MG63 (cell line): ENCODE results near the gene TNFRSF12A. TPM values are rescaled to one million over a fixed set of nuclear protein-coding genes. Genes with fewer than 3 reads are reported as not detected.

Experiments used
- DNase-seq: peaks from one replicate; pipeline ENCODE4 v3.0.0-alpha.2; 2020
- H3K27me3 ChIP-seq: fragments of 250-450 bp; sonication (Bioruptor Pico); 2 replicates; pipeline ENCODE4 v1.5.1; 2020; ENCODE audit warnings: mild to moderate bottlenecking, moderate library complexity
- H3K36me3 ChIP-seq: fragments of 250-450 bp; sonication (Bioruptor Pico); 2 replicates; pipeline ENCODE4 v1.5.1; 2020; ENCODE audit warnings: mild to moderate bottlenecking, moderate library complexity
- H3K4me3 ChIP-seq: fragments of 250-450 bp; sonication (Bioruptor Pico); 2 replicates; pipeline ENCODE4 v1.5.1; 2020; ENCODE audit warnings: mild to moderate bottlenecking, moderate library complexity
- H3K9me3 ChIP-seq: fragments of 250-450 bp; sonication (Bioruptor Pico); 2 replicates; pipeline ENCODE4 v1.5.1; 2020; ENCODE audit warnings: mild to moderate bottlenecking, moderate library complexity
- total RNA-seq: library from RNA; depleted of rRNA; stranded (reverse); fragments of >200 nt; shearing (Covaris generic); gene quantifications from 2 replicates; pipeline ENCODE4 v1.2.3, GENCODE V29; 2014; ENCODE audit warnings: low replicate concordance

Gene TNFRSF12A
- total RNA-seq, 1 experiment from 2014 or later, result 541 TPM

- no peak for DNase-seq
Observed at GRCh38 chr16:2981899-2982250, 38.3 kb upstream of the TNFRSF12A start.

GRCh38 chr16:2982402-2982801 lies 37.8 kb upstream of the TNFRSF12A start:
- Histone ChIP-seq H3K36me3 (peaks cover 21% of the 10 kb centered on the region), H3K27me3 (no peaks in the 10 kb centered on the region), H3K4me3 (no peak overlapping the region), H3K9me3 (no peaks in the 10 kb centered on the region)
- DNase-seq, result no peak

More at GRCh38 chr16:2981899-2982250, 38.3 kb upstream of the TNFRSF12A start:
- no peak overlapping the region for H3K4me3 ChIP-seq
- H3K36me3 ChIP-seq, result peaks cover 27% of the 10 kb centered on the region
- H3K9me3 ChIP-seq, result no peaks in the 10 kb centered on the region
- H3K27me3 ChIP-seq, result no peaks in the 10 kb centered on the region

DNA sequence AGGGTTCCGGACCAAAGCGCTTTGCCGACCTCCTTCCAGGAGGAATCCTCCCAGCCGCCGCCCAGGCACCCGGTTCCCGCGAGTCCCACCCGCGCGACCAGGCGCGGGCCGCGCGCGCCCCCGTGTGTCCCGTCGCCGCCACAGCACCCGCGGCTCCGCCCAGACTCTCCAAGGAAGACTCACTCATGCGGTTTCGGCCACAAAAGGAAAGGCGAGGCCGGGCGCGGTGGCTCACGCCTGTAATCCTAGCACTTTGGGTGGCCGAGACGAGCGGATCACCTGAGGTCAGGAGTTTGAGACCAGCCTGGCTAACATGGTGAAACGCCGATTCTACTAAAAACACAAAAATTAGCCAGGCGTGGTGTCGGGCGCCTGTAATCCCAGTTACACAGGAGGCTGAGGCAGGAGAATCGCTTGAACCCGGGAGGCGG lies 36.4 kb upstream of the TNFRSF12A start:
- Histone ChIP-seq H3K36me3 (peaks cover 9% of the 10 kb centered on the region), H3K4me3 (peak overlapping the region; percentile 25; the same call in 1 of the 2 replicates), H3K9me3 (no peaks in the 10 kb centered on the region), H3K27me3 (no peaks in the 10 kb centered on the region)
- peak; percentile 87 for DNase-seq

DNA sequence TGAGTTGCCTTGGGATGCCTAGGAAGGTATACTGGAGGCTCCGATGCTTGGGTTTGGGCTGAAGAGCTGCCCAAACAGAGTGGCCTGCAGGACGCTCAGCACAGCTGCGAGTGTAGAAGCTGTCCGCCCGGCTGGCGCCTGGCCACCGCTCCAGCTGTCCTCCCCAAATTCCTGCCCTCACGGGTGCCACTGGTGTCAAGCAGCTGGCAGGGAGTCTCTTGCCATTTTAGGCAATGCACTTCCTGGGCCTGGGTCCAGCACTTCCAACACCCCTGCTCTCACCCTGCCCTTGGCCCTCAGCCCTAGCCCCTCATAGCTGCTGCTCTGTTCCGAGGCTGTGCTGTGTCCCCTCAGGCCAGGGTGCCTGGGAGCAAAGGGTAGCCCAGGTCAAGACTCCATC lies 34.7 kb upstream of the TNFRSF12A start:
- Histone ChIP-seq H3K27me3 (no peaks in the 10 kb centered on the region), H3K36me3 (no peaks in the 10 kb centered on the region), H3K4me3 (no peak overlapping the region), H3K9me3 (no peaks in the 10 kb centered on the region)
- DNase-seq, result no peak

DNA sequence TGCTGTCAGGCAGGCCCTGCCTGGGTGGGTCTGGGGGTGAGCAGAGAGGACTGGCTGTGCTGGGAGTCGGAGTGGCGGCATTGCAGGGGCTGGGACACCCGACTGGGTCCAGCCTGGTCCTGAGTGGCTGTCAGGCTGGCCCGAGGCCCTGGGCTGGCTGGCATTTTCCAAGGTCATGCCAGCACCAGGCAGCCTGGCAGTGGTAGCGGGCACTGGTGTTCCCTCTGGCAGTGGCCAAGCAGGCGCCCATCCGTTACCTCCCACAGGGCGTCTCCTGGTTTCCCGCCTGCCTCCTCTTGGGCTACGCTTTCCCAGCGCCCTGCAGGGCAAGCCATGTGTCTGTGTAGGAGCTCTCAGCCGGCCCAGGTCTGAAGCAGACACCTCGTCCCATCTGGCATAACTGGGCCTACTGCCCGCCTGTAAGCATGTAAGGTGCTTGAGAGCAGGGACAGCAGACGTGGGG lies 34.2 kb upstream of the TNFRSF12A start:
- Histone ChIP-seq H3K4me3 (no peak overlapping the region), H3K27me3 (no peaks in the 10 kb centered on the region), H3K36me3 (no peaks in the 10 kb centered on the region), H3K9me3 (no peaks in the 10 kb centered on the region)
- DNase-seq, result no peak

GRCh38 chr16:2986623-2987188 lies 33.5 kb upstream of the TNFRSF12A start:
- Histone ChIP-seq H3K4me3 (no peak overlapping the region), H3K9me3 (no peaks in the 10 kb centered on the region), H3K36me3 (no peaks in the 10 kb centered on the region), H3K27me3 (no peaks in the 10 kb centered on the region)
- DNase-seq, result no peak

- no peak overlapping the region for H3K4me3 ChIP-seq
- no peak for DNase-seq
- H3K36me3 ChIP-seq, result no peaks in the 10 kb centered on the region
- H3K9me3 ChIP-seq, result no peaks in the 10 kb centered on the region
- H3K27me3 ChIP-seq, result no peaks in the 10 kb centered on the region
Observed at GRCh38 chr16:2987286-2987685, 32.9 kb upstream of the TNFRSF12A start.

GRCh38 chr16:2987833-2988232 lies 32.3 kb upstream of the TNFRSF12A start:
- Histone ChIP-seq H3K36me3 (no peaks in the 10 kb centered on the region), H3K9me3 (no peaks in the 10 kb centered on the region), H3K4me3 (no peak overlapping the region), H3K27me3 (no peaks in the 10 kb centered on the region)
- peak; percentile 76 for DNase-seq

DNA sequence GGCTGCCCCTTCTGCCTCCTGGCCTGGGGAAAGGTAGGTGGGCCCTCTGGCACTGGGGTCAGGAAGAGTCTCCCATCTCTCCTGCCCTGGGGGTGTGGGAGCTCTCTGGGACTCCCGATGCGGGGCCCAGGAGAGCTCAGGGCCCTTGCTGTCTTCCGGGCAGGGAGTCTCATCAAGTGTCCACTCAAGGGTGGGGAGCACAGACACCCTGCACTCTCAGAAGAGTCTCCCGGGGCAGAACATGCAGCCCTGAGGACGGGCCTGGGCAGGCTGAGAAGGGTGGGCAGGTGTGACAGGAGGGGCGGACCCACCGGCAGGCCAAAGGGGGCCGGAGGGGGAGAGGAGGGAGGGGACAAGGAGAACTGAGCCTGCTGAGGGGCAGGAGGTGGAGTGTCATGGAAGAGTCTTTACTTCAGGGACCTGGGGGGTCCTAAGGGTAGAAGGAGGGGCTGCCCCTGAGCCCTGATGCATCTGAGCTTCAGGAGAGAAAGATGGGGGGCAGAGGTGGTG lies 31.5 kb upstream of the TNFRSF12A start:
- Histone ChIP-seq H3K36me3 (no peaks in the 10 kb centered on the region), H3K27me3 (no peaks in the 10 kb centered on the region), H3K9me3 (no peaks in the 10 kb centered on the region), H3K4me3 (no peak overlapping the region)
- DNase-seq, result no peak

- Histone ChIP-seq H3K4me3 (no peak overlapping the region), H3K36me3 (no peaks in the 10 kb centered on the region), H3K27me3 (no peaks in the 10 kb centered on the region), H3K9me3 (no peaks in the 10 kb centered on the region)
- DNase-seq, result no peak
Observed at GRCh38 chr16:2990891-2991290, 29.3 kb upstream of the TNFRSF12A start.

DNA sequence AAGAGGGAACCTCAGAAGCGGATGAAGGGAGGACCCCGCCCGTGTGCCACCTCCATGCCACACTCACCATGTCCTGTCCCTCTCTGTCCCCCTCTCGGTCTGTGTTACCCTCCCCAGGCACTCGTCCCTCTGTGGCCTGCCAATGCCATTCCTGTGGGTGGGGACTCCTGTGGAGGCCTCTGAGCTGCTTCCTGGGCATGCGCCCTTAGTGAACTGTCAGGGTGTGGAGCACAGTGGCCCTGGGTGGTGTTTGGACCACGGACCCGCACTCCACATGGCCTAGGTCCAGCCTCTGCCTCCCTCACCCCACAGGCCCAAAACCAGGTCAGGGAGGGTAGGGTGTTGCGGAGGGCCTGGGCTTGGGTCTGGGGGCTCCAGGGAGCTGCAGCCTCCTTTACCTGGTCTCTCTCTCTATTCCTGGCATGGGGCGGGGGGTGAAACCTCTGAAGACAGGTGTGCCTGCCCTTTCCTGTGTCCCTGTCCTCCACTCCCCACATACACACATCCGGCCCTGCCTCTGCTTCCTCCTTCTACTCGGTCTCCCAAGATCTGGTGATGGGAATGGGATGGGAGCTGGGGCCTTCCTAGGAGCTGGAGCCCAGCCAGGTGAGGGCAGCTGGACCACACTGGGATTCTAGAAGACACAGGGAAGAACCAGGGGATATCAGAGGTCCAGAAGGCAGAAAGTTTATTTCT lies 28.5 kb upstream of the TNFRSF12A start:
- no peak for DNase-seq
- H3K27me3 ChIP-seq, result no peaks in the 10 kb centered on the region
- H3K9me3 ChIP-seq, result no peaks in the 10 kb centered on the region
- H3K36me3 ChIP-seq, result no peaks in the 10 kb centered on the region
- no peak overlapping the region for H3K4me3 ChIP-seq

DNA sequence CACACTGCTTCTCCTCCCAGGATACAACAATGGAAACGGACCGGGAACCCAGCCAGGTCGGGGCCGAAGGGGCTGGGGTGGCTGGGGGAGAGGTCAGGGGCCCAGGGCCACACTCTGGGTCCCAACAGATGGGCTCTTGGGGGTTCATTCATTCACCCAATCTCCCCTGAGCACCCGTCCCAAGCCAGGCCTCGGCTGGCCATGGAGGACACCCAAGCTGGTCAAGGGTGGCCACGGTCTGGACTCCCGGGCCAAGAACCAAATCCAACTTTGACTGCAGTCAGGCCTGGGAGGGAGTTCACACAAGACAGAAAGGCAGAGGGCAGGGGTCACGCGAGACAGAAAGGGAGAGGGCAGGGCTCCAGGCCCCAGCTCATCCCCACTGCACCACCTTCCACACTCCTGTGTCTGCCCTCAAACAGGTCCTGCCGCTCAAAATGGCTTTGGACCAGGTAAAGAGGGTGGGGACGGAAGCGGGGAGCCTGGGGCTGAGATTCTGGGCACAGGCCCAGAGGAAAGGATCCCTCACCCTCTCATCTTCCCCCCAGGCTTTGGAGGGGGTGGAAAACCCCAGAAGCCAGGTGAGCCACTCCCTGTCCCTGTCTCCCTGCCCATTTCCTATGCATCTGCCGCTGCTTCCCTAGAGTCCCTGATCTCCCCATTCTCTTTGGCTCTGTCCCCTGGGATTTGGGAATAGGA lies 27.6 kb upstream of the TNFRSF12A start:
- H3K4me3 ChIP-seq, result no peak overlapping the region
- no peaks in the 10 kb centered on the region for H3K36me3 ChIP-seq
- H3K9me3 ChIP-seq, result no peaks in the 10 kb centered on the region
- DNase-seq, result no peak
- no peaks in the 10 kb centered on the region for H3K27me3 ChIP-seq

- Histone ChIP-seq H3K4me3 (no peak overlapping the region), H3K27me3 (no peaks in the 10 kb centered on the region), H3K36me3 (0 out of 2 replicates have a peak, but pooled peaks cover 3% of the 10 kb centered on the region), H3K9me3 (no peaks in the 10 kb centered on the region)
- DNase-seq, result no peak
Observed at GRCh38 chr16:2996298-2996697, 23.9 kb upstream of the TNFRSF12A start.

GRCh38 chr16:2999929-3000328 lies 20.2 kb upstream of the TNFRSF12A start:
- no peak for DNase-seq

GRCh38 chr16:3000540-3000939 lies 19.6 kb upstream of the TNFRSF12A start:
- Histone ChIP-seq H3K27me3 (no peaks in the 10 kb centered on the region), H3K4me3 (no peak overlapping the region), H3K36me3 (peaks cover 12% of the 10 kb centered on the region), H3K9me3 (no peaks in the 10 kb centered on the region)
- DNase-seq, result no peak

More at GRCh38 chr16:2999929-3000328, 20.2 kb upstream of the TNFRSF12A start:
- no peaks in the 10 kb centered on the region for H3K27me3 ChIP-seq
- no peak overlapping the region for H3K4me3 ChIP-seq
- H3K36me3 ChIP-seq, result peaks cover 12% of the 10 kb centered on the region
- no peaks in the 10 kb centered on the region for H3K9me3 ChIP-seq

DNA sequence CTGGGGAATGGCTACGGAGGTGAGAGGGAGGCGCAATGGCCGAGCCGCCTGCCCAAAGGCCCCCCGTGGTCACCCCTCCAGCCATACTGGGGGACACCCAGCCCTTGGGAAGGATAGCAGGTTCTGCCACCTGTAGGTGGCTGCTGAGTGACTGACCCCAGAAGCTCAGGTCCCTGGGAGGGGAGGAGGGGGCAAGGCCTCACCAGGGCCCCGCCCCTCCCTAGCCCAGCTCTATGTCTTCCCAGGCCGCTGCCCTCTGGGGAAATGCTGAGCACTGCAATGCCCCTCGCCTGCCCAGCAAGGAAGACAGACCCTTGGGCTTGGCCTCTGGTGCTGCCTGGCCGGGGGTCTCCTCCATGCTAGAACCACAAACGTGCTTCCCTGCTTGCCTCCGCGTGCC lies 18.9 kb upstream of the TNFRSF12A start:
- Histone ChIP-seq H3K9me3 (no peaks in the 10 kb centered on the region), H3K36me3 (peaks cover 12% of the 10 kb centered on the region), H3K4me3 (no peak overlapping the region), H3K27me3 (no peaks in the 10 kb centered on the region)
- DNase-seq, result no peak

- peak overlapping the region; percentile 33 for H3K4me3 ChIP-seq
- peaks cover 21% of the 10 kb centered on the region for H3K36me3 ChIP-seq
- no peaks in the 10 kb centered on the region for H3K9me3 ChIP-seq
- DNase-seq, result peak; percentile 100
- no peaks in the 10 kb centered on the region for H3K27me3 ChIP-seq
Observed at GRCh38 chr16:3003582-3004270, 16.4 kb upstream of the TNFRSF12A start.
